ENCODE data around the gene MDM4. TPM values are rescaled to one million over a fixed set of nuclear protein-coding genes. Genes with fewer than 3 reads are reported as not detected.

MDM4 gene
- total RNA-seq, 4 donors from 2014 or later: 72.3 to 177 (median 102) TPM

DNA sequence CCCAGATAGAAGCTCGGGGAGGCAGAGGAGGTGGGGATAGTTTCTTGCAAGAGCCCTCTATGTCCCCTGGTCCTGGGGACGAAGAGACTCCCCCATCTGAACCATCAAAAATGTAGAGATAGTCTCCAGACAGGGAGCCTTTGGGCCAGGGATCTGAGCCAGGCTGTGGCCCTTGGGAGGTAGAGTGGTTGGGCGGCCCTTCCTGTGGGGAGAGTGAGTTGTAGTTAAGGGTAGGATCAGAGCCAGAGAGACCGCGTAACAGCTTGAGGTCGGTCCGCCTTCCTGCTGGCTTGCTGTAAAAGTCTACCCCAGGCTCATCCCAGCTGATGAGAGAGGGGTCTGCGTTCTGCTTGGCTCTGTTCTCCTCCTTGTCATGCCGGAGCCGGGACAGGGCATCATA, 46.9 kb upstream of the MDM4 start:
- H3K36me3 ChIP-seq: peaks cover 0 to 8% of the 10 kb centered on the region in 2 donors
- 83 to 86% methylated on average over 7 to 10 of the region's 10 CpGs for WGBS, 2 donors
- no peaks in the 10 kb centered on the region for H3K27me3 ChIP-seq
- DNase-seq: no peak
- no peaks in the 10 kb centered on the region for H3K9me3 ChIP-seq
- intact Hi-C loops (cut with DNase I): no loop called here
- TF ChIP-seq, protein P1, sequence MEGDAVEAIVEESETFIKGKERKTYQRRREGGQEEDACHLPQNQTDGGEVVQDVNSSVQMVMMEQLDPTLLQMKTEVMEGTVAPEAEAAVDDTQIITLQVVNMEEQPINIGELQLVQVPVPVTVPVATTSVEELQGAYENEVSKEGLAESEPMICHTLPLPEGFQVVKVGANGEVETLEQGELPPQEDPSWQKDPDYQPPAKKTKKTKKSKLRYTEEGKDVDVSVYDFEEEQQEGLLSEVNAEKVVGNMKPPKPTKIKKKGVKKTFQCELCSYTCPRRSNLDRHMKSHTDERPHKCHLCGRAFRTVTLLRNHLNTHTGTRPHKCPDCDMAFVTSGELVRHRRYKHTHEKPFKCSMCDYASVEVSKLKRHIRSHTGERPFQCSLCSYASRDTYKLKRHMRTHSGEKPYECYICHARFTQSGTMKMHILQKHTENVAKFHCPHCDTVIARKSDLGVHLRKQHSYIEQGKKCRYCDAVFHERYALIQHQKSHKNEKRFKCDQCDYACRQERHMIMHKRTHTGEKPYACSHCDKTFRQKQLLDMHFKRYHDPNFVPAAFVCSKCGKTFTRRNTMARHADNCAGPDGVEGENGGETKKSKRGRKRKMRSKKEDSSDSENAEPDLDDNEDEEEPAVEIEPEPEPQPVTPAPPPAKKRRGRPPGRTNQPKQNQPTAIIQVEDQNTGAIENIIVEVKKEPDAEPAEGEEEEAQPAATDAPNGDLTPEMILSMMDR (IDR thresholded peaks at IDR 0.05): no peak
- no peak for TF ChIP-seq POLR2A (IDR thresholded peaks at IDR 0.05)
- no peak overlapping the region for H3K27ac ChIP-seq
- H3K4me1 ChIP-seq: peaks cover 38 to 52% of the 10 kb centered on the region in 2 donors
- no peak overlapping the region for H3K4me3 ChIP-seq (replicated peaks in 1 of 3)

GRCh38 chr1:204471687-204472086, 44.5 kb upstream of the MDM4 start:
- Histone ChIP-seq H3K27me3 (no peaks in the 10 kb centered on the region), H3K4me3 (replicated peaks in 1 of 3) (no peak overlapping the region), H3K27ac (no peak overlapping the region), H3K4me1 (peaks cover 25 to 42% of the 10 kb centered on the region in 2 donors), H3K9me3 (no peaks in the 10 kb centered on the region), H3K36me3 (peaks cover 0 to 8% of the 10 kb centered on the region in 2 donors)
- intact Hi-C loops (cut with DNase I): no loop called here
- TF ChIP-seq, protein P1 (IDR thresholded peaks at IDR 0.05): no peak
- TF ChIP-seq POLR2A (IDR thresholded peaks at IDR 0.05): no peak
- DNase-seq: no peak
- WGBS, 2 donors: 95% methylated on average over 4 of the region's 4 CpGs

GRCh38 chr1:204472660-204473059, 43.5 kb upstream of the MDM4 start:
- no peak overlapping the region for H3K4me3 ChIP-seq (replicated peaks in 1 of 3)
- no peaks in the 10 kb centered on the region for H3K9me3 ChIP-seq
- 69 to 72% methylated on average over 2 of the region's 2 CpGs for WGBS, 2 donors
- H3K27me3 ChIP-seq: no peaks in the 10 kb centered on the region
- intact Hi-C loops (cut with DNase I): no loop called here
- H3K4me1 ChIP-seq: peaks cover 27 to 43% of the 10 kb centered on the region in 2 donors
- peak overlapping the region; percentile 46 to 69 (median 67) for H3K27ac ChIP-seq
- H3K36me3 ChIP-seq: peaks cover 0 to 8% of the 10 kb centered on the region in 2 donors
- DNase-seq: no peak
- TF ChIP-seq POLR2A (IDR thresholded peaks at IDR 0.05): no peak
- TF ChIP-seq, protein P1 (IDR thresholded peaks at IDR 0.05): no peak

GRCh38 chr1:204473400-204473965, 42.7 kb upstream of the MDM4 start:
- intact Hi-C loops (cut with DNase I): no loop called here
- Histone ChIP-seq H3K36me3 (peaks cover 0 to 7% of the 10 kb centered on the region in 2 donors), H3K4me1 (peaks cover 35 to 51% of the 10 kb centered on the region in 2 donors), H3K27ac (peak overlapping the region; percentile 46 to 69 (median 67)), H3K4me3 (replicated peaks in 1 of 3) (no peak overlapping the region), H3K9me3 (no peaks in the 10 kb centered on the region), H3K27me3 (no peaks in the 10 kb centered on the region)
- DNase-seq: no peak
- WGBS, 2 donors: 39 to 44% methylated on average over 1 of the region's 1 CpG
- TF ChIP-seq POLR2A (IDR thresholded peaks at IDR 0.05): no peak
- TF ChIP-seq, protein P1 (IDR thresholded peaks at IDR 0.05): no peak

DNA sequence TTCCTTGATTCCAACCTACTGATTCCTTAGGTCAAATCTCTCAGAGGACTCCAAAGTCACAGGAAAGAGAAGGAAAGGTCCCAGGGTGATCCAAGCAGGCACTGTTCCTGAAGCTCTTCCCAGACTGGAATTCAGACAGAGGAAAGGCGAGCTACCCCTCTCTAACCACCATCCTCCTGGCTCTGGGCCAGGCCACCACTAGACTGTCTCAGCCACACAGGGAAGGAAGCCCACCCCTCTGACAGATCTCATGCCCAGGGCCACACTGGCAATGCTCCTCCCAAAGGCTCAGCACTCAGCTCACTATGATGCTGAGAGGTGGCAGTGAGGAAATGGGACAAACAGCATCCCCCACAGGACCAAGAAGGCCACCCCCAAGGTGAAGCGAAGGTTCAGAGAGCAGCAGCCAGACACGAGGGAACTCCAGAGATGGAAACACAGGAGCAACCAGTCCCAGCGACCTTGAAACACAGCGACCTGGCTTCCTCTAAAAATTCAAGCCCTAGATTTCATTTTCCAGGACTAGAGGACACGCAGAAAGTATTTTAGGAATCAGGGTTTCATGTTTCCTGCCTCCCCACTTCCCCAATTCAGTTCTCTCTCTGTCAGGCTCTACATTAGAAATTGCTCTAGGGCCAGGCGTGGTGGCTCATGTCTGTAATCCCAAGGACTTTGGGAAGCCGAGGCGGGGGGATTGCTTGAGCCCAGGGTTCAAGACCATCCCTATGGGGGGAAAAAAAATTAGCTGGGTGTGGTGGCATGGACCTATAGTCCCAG, 40.4 kb upstream of the MDM4 start:
- Histone ChIP-seq H3K9me3 (no peaks in the 10 kb centered on the region), H3K27ac (peak overlapping the region in 2 of 3 donors; percentile 47 to 91), H3K27me3 (no peaks in the 10 kb centered on the region), H3K4me1 (peaks cover 59 to 75% of the 10 kb centered on the region in 2 donors), H3K4me3 (replicated peaks in 1 of 3) (no peak overlapping the region), H3K36me3 (no peaks in the 10 kb centered on the region)
- TF ChIP-seq POLR2A (IDR thresholded peaks at IDR 0.05): no peak
- TF ChIP-seq, protein P1 (IDR thresholded peaks at IDR 0.05): no peak
- DNase-seq: no peak
- WGBS, 2 donors: 79 to 90% methylated on average over 9 of the region's 9 CpGs
- intact Hi-C loops (cut with DNase I): no loop called here
